Fibroblast of mammary gland (primary cell): ENCODE results near the gene C19orf38.

Experiments used
- DNase-seq: peaks from one replicate; pipeline ENCODE4 v3.0.0-alpha.2; 2010; ENCODE audit warnings: low read depth
- H3K4me3 ChIP-seq: 2 replicates; pipeline ENCODE4 v1.5.1; 2011; ENCODE audit warnings: low read depth, mild to moderate bottlenecking, low read length, moderate library complexity; ENCODE audit not compliant: control insufficient read depth
- CTCF ChIP-seq: conservative IDR thresholded peaks from 2 replicates; pipeline ENCODE4 v1.5.1; 2011; ENCODE audit warnings: low read depth, low read length, inconsistent platforms; ENCODE audit not compliant: control insufficient read depth, insufficient read depth

The C19orf38 gene

GRCh38 chr19:10858204-10858828 lies 10.1 kb downstream of the C19orf38 start:
- DNase-seq, result peak; percentile 28
- peak; percentile 93 for TF ChIP-seq CTCF
- H3K4me3 ChIP-seq, result no peak overlapping the region

- peak; percentile 59 for TF ChIP-seq CTCF
- no peak for DNase-seq
- no peak overlapping the region for H3K4me3 ChIP-seq
Observed at GRCh38 chr19:10861103-10861651, 13.0 kb downstream of the C19orf38 start.

GRCh38 chr19:10862561-10863106 lies 14.4 kb downstream of the C19orf38 start:
- TF ChIP-seq CTCF, result no peak
- DNase-seq, result no peak
- H3K4me3 ChIP-seq, result no peak overlapping the region

- H3K4me3 ChIP-seq, result no peak overlapping the region
- DNase-seq, result peak; percentile 72
Observed at GRCh38 chr19:10863107-10863717, 15.0 kb downstream of the C19orf38 start.

GRCh38 chr19:10864538-10864899 lies 16.3 kb downstream of the C19orf38 start:
- peak; percentile 71 for DNase-seq
- peak; percentile 91 for TF ChIP-seq CTCF
- no peak overlapping the region for H3K4me3 ChIP-seq

More at GRCh38 chr19:10863107-10863717, 15.0 kb downstream of the C19orf38 start:
- TF ChIP-seq CTCF, result no peak

GRCh38 chr19:10866495-10866894 lies 18.3 kb downstream of the C19orf38 start:
- TF ChIP-seq CTCF, result no peak
- DNase-seq, result no peak
- no peak overlapping the region for H3K4me3 ChIP-seq
